HL-60 (cell line): ENCODE data around the gene LAMA2.

ENCODE experiments used
- DNase-seq, 2 experiments: peaks; one replicate each; pipeline ENCODE4 v3.0.0-alpha.2; 2010 to 2020; ENCODE audit warnings: low read depth in 1 of 2, low spot score in 1 of 2
- H3K27ac ChIP-seq: fragments of 250-450 bp; sonication (Bioruptor Pico); replicated peaks from 2 replicates; pipeline ENCODE4 v1.5.1; 2020; ENCODE audit warnings: mild to moderate bottlenecking, moderate library complexity
- H3K27me3 ChIP-seq: fragments of 250-450 bp; sonication (Bioruptor Pico); 2 replicates; pipeline ENCODE4 v1.5.1; 2021; ENCODE audit warnings: mild to moderate bottlenecking, moderate library complexity; ENCODE audit not compliant: insufficient read depth, poor library complexity, severe bottlenecking
- H3K4me3 ChIP-seq: replicated peaks from 2 replicates; pipeline ENCODE4 v1.5.1; 2011; ENCODE audit warnings: mild to moderate bottlenecking, control low read depth, low read length; ENCODE audit not compliant: insufficient read depth
- GABPA ChIP-seq: IDR thresholded peaks from 2 replicates; pipeline ENCODE4 v1.6.1; 2012; ENCODE audit warnings: low read depth
- POLR2AphosphoS5 ChIP-seq: IDR thresholded peaks from 2 replicates; pipeline ENCODE4 v1.6.1; 2012; ENCODE audit warnings: low read depth
- SPI1 ChIP-seq: IDR thresholded peaks from 2 replicates; pipeline ENCODE4 v1.6.1; 2012; ENCODE audit warnings: low read depth, mild to moderate bottlenecking, borderline replicate concordance
- TF ChIP-seq, protein P1 (sequence below): IDR thresholded peaks from 2 replicates; pipeline ENCODE4 v1.6.1; 2012; ENCODE audit warnings: low read depth; ENCODE audit not compliant: insufficient replicate concordance
- TF ChIP-seq, protein P2 (sequence below): IDR thresholded peaks from one replicate; pipeline ENCODE4 v1.5.1; 2011; ENCODE audit warnings: low read length, control low read depth, inconsistent platforms; ENCODE audit not compliant: insufficient read depth

Gene LAMA2

DNA sequence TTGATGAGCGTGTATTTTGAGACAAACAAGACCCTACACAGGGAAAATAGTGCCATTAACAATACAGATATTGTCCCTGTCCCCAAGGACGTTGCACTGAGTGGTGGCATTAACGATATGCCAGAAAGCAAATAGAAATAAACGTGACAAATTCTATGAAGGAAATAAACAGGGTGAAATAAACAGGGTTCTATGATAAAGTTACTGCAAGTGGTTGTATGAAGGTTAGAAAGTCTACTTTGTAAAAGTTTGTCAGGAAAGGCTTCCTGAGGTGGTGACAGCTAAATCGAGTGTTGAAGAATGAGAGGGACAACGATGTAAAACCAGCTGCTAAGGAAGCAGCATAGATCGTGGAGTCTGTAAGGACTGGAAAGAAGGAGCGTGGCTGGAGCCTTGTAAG is 380.2 kb downstream of the LAMA2 start:
- Histone ChIP-seq H3K27ac (no peak overlapping the region), H3K4me3 (no peak overlapping the region), H3K27me3 (no peaks in the 10 kb centered on the region)
- TF ChIP-seq SPI1 = no peak
- TF ChIP-seq, protein P1, sequence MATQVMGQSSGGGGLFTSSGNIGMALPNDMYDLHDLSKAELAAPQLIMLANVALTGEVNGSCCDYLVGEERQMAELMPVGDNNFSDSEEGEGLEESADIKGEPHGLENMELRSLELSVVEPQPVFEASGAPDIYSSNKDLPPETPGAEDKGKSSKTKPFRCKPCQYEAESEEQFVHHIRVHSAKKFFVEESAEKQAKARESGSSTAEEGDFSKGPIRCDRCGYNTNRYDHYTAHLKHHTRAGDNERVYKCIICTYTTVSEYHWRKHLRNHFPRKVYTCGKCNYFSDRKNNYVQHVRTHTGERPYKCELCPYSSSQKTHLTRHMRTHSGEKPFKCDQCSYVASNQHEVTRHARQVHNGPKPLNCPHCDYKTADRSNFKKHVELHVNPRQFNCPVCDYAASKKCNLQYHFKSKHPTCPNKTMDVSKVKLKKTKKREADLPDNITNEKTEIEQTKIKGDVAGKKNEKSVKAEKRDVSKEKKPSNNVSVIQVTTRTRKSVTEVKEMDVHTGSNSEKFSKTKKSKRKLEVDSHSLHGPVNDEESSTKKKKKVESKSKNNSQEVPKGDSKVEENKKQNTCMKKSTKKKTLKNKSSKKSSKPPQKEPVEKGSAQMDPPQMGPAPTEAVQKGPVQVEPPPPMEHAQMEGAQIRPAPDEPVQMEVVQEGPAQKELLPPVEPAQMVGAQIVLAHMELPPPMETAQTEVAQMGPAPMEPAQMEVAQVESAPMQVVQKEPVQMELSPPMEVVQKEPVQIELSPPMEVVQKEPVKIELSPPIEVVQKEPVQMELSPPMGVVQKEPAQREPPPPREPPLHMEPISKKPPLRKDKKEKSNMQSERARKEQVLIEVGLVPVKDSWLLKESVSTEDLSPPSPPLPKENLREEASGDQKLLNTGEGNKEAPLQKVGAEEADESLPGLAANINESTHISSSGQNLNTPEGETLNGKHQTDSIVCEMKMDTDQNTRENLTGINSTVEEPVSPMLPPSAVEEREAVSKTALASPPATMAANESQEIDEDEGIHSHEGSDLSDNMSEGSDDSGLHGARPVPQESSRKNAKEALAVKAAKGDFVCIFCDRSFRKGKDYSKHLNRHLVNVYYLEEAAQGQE = no peak
- no peak for DNase-seq

DNA sequence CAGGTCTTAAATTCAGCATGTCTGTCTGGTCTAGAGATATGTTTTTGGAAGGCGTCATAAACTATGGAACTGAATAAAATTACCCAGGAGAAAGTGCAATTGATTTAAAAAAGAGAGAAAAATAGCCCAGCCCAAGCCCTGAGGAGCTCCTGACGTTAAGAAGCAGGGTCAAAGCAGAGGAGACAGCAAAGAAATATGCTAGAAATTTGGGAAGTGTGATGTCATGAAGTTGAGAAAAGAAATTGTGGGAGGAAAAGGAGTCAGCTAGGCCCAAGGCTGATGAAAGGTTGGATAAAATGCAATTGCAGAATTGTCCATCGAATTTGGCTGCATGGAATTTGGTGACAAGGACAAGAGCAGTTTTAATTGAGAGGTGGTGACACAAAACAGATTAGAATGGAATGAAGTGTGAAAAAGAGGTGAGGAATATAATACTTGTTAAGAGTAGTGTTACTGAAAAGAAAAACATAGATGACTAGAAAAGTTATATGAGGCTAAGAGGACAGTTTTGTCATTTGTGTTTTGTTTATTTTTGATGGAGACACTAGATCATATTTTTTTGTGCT is 381.6 kb downstream of the LAMA2 start:
- TF ChIP-seq, protein P2, sequence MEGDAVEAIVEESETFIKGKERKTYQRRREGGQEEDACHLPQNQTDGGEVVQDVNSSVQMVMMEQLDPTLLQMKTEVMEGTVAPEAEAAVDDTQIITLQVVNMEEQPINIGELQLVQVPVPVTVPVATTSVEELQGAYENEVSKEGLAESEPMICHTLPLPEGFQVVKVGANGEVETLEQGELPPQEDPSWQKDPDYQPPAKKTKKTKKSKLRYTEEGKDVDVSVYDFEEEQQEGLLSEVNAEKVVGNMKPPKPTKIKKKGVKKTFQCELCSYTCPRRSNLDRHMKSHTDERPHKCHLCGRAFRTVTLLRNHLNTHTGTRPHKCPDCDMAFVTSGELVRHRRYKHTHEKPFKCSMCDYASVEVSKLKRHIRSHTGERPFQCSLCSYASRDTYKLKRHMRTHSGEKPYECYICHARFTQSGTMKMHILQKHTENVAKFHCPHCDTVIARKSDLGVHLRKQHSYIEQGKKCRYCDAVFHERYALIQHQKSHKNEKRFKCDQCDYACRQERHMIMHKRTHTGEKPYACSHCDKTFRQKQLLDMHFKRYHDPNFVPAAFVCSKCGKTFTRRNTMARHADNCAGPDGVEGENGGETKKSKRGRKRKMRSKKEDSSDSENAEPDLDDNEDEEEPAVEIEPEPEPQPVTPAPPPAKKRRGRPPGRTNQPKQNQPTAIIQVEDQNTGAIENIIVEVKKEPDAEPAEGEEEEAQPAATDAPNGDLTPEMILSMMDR = no peak
- no peak for TF ChIP-seq POLR2AphosphoS5
- TF ChIP-seq, protein P1 = no peak
- no peak for DNase-seq
- no peaks in the 10 kb centered on the region for H3K27me3 ChIP-seq
- H3K27ac ChIP-seq = no peak overlapping the region
- H3K4me3 ChIP-seq = no peak overlapping the region

DNA sequence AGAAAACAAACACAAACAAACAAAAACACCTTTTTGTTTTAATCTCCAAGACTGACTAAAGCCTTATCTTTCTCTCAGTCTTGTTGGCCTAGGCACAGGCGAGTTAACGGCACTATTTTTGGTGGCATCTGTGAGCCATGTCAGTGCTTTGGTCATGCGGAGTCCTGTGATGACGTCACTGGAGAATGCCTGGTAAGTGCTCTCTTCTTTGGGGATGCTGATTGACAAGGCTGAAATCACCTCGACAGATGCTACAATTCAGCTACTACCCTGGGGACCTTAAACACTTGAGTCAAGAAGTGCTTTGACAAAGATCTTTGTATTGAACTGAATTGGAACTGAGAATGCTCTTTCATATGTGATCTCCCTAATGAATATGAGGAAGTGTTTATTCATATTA is 384.1 kb downstream of the LAMA2 start:
- no peak overlapping the region for H3K27ac ChIP-seq
- no peaks in the 10 kb centered on the region for H3K27me3 ChIP-seq
- no peak for TF ChIP-seq SPI1
- DNase-seq = no peak
- H3K4me3 ChIP-seq = no peak overlapping the region

DNA sequence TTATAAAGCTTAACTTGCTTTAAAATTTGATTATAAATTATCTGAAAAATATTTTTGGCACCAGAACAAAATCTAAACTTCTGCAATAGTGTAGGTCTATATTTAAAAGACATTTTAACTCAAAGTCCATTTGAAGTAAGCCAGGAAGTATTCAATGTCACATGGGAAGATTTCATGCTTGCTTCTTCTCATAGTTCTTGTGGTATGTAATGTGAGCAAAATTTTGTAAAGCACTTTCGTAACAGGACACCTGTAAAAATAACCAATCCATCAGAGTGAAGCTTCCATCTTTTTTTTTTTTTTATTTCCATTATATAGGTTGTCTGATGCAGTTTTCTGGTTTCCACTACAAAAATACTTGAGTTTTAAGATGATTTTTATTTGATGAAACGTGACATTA is 386.1 kb downstream of the LAMA2 start:
- H3K4me3 ChIP-seq = no peak overlapping the region
- DNase-seq = no peak
- TF ChIP-seq SPI1 = no peak
- TF ChIP-seq, protein P2 = no peak
- TF ChIP-seq GABPA = no peak
- TF ChIP-seq POLR2AphosphoS5 = no peak
- TF ChIP-seq, protein P1 = no peak
- H3K27ac ChIP-seq = no peak overlapping the region
- H3K27me3 ChIP-seq = no peaks in the 10 kb centered on the region
